SHP77 (cell line): ENCODE measurements around the gene OTP.
A peak's percentile ranks its signal among the peaks of the same experiment; 100 is the strongest.

Experiments
- DNase-seq, 2 experiments: peaks; one replicate each; lab custom pipeline; 2025; lab: John Stamatoyannopoulos, UW

OTP gene

GRCh38 chr5:77637998-77638762 is at the start of gene OTP:
TSS of gene OTP (minus strand) at chr5:77638713. CDS start at chr5:77638549, 164 bp downstream.
- no peak for DNase-seq

GRCh38 chr5:77683171-77683732 is 44.7 kb upstream of the OTP start:
- no peak for DNase-seq

DNA sequence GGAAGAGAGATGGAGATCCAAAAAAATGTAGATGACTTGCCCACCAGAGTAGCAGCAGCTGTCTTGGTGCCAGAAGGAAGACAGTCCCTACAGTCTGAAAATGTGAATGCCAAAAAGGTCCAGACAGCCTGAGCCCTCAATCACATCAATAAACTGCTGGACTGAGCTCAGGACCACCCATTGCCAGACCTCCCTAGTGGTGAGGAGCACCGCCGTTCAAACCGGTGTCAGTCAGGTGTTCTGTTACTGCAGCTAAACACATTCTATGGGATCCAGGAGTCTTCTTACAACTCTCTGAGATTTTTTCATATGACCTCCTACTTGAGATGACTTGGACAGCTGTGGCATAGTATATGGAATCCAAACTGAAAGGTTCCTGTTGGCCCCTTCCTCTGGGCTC is 32.0 kb upstream of the OTP start:
- no peak for DNase-seq

- DNase-seq, result no peak
Measured at GRCh38 chr5:77669677-77670076, 31.2 kb upstream of the OTP start.

DNA sequence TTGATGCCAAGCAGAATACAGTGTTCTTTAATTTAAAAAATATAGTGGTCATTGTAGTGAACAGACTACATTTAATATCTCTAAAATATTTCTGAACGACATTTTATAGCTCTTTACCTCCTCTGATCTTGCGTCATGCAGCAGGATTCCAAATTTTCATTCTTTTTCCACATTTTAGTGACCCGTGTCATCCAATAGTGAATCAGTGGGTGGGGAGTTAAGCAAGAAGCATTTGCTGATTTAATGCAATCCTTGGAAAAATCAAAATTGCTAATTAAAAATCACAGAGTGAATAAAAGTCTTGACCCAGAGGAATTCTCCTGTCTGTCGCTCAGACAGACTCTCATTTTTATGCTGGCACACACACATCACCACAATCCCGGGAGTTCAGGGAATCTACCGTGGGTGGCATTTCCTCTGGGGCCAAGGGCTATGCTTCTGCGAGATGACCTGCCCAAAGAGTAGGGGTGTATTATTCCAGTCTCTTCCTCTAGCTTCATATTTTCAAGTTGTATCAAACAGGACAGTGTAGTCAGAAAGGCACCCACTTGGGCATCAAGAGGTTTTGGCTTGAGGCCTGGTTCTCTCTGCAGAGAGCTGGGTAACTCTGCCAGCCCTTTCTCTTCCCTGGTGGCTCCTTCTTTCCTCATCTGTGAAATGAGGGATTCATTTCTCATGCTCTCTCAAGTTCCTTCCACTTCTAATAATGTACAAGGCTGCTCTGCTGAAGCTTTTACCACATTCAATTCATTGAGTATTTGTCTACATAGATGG is 24.8 kb upstream of the OTP start:
- DNase-seq, result no peak

GRCh38 chr5:77662635-77663034 is 24.1 kb upstream of the OTP start:
- no peak for DNase-seq

GRCh38 chr5:77658662-77659061 is 20.1 kb upstream of the OTP start:
- DNase-seq, result no peak

- DNase-seq, result no peak
Measured at GRCh38 chr5:77651343-77651742, 12.8 kb upstream of the OTP start.

DNA sequence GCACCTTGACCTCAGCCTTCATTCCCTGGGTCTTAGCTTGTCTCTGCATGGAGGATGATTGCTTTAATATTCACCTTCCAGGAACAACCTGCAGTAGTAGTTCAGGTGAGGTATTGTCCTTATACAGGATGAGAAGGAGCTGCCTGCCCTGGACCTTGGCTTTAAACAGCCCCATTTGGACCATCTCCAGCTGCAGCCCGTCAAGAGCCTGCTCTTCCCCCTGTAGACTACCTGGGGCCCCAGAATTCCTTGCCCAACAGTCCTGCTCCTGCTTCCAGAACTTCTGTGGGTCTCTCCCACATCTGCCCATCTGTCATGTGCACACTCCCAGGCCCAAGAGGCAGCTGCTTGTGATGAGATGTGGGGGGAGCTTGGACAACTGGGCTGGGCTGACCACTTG is 12.2 kb upstream of the OTP start:
- no peak for DNase-seq

DNA sequence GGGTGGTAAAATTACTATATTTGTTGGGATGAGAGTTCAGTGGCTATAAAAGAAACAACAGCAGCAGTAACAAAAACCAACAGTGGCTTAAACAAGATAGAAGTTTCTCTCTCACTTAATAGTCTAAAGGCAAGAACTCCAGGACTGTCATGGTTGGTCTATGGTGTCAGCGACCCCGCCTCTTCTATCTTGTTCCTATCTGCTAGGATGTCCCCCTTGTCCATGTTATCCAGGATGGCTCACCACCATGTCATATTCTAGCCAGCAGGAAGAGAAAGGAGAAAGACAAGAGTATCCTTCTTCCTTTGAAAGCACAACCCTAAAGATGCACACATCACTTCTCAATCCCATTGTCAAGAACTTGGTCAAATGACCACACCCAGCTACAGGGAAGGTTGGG is 11.3 kb upstream of the OTP start:
- DNase-seq, result no peak

- DNase-seq, result no peak
Measured at GRCh38 chr5:77645995-77646639, 7.6 kb upstream of the OTP start.

GRCh38 chr5:77645158-77645994 is 6.9 kb upstream of the OTP start:
- DNase-seq, result peak; percentile 22 to 58

GRCh38 chr5:77644371-77645157 is 6.1 kb upstream of the OTP start:
- peak in 1 of 2 experiments; percentile 4 for DNase-seq

- DNase-seq, result no peak
Measured at GRCh38 chr5:77643654-77644370, 5.3 kb upstream of the OTP start.

GRCh38 chr5:77642738-77643653 is 4.5 kb upstream of the OTP start:
- DNase-seq, result no peak

DNA sequence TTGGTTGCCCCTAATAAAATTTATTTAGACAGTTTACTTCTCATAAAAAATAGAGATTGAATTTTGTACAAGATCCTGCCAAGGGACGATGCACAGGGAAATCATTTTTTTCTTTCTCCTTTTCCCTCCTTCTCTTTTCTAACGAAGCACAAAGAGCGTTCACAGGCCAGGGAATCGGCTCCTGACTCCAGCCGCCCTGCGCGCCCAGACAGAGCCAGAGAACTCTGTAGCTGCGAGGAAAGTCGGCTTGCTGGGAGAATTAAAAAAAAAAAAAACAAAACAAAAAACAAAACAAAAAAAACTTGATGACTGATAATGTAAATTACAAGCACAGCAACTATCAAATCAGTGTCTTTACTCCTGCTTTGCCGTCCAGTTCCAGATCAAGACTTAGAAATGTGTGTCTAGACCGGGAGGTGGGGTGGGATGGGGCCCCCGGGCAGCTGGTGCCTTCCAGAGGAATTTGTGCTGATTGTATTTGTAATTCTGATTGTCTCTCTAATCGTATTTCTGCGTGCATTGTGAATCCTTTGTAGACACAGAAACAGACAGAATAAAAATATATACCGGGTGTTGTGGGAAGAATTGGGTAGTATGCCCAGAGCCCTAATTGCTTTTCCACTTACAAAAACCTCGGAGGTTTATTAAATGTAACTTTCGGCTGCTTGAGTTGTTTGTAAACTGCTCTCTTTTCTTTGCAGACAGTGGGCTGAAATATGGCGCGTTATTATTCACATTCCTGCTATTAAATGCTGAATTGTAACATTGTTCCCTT is 3.6 kb upstream of the OTP start:
- DNase-seq, result no peak

- no peak for DNase-seq
Measured at GRCh38 chr5:77641397-77641943, 3.0 kb upstream of the OTP start.
